Endothelial cell (in vitro differentiated cells): Measurements from ENCODE around the gene MFN1. TPM values are rescaled to one million over a fixed set of nuclear protein-coding genes. Genes with fewer than 3 reads are reported as not detected.

ENCODE experiments used
- DNase-seq: peaks from one replicate; pipeline ENCODE4 v3.0.0; 2021; ENCODE audit warnings: low spot score
- H3K27ac Mint-ChIP-seq: one replicate; pipeline ENCODE4 v1.8.0; 2021; ENCODE audit warnings: mixed read lengths, inconsistent platforms; ENCODE audit not compliant: unreplicated experiment
- H3K27me3 Mint-ChIP-seq: one replicate; pipeline ENCODE4 v1.8.0; 2021; ENCODE audit warnings: mild to moderate bottlenecking, moderate library complexity, mixed read lengths, inconsistent platforms; ENCODE audit not compliant: unreplicated experiment
- H3K36me3 Mint-ChIP-seq: one replicate; pipeline ENCODE4 v1.8.0; 2021; ENCODE audit warnings: mild to moderate bottlenecking, low read depth, mixed read lengths, inconsistent platforms; ENCODE audit not compliant: unreplicated experiment
- H3K4me1 Mint-ChIP-seq: one replicate; pipeline ENCODE4 v1.8.0; 2021; ENCODE audit warnings: mild to moderate bottlenecking, mixed read lengths, inconsistent platforms; ENCODE audit not compliant: unreplicated experiment
- H3K4me3 Mint-ChIP-seq: one replicate; pipeline ENCODE4 v1.8.0; 2021; ENCODE audit warnings: mild to moderate bottlenecking, mixed read lengths, inconsistent platforms; ENCODE audit not compliant: unreplicated experiment
- H3K9me3 Mint-ChIP-seq: one replicate; pipeline ENCODE4 v1.8.0; 2021; ENCODE audit warnings: mixed read lengths, inconsistent platforms; ENCODE audit not compliant: unreplicated experiment
- CTCF ChIP-seq: fragments of 200-600 bp; sonication (generic); IDR thresholded peaks from one replicate; pipeline ENCODE4 v1.5.0; 2021; ENCODE audit warnings: antibody characterized with exemption; ENCODE audit not compliant: unreplicated experiment
- total RNA-seq: library from RNA; stranded (reverse); fragmentation: NEBNext Ultra II Directional; extraction: Animal tissue kit (Norgen Biotek cat#: 25700); gene quantifications from one replicate; pipeline ENCODE4 v1.2.1, GENCODE V29; 2021; ENCODE audit not compliant: unreplicated experiment

MFN1 gene
- total RNA-seq, 1 donor from 2014 or later, result 30.7 TPM

GRCh38 chr3:179336345-179336929, 11.1 kb upstream of the MFN1 start:
- Mint-ChIP-seq H3K27me3 (peaks cover 2% of the 10 kb centered on the region), H3K4me3 (no peak overlapping the region), H3K9me3 (no peaks in the 10 kb centered on the region), H3K27ac (no peak overlapping the region), H3K4me1 (no peaks in the 10 kb centered on the region), H3K36me3 (peaks cover 15% of the 10 kb centered on the region)
- no peak for TF ChIP-seq CTCF
- DNase-seq, result no peak

DNA sequence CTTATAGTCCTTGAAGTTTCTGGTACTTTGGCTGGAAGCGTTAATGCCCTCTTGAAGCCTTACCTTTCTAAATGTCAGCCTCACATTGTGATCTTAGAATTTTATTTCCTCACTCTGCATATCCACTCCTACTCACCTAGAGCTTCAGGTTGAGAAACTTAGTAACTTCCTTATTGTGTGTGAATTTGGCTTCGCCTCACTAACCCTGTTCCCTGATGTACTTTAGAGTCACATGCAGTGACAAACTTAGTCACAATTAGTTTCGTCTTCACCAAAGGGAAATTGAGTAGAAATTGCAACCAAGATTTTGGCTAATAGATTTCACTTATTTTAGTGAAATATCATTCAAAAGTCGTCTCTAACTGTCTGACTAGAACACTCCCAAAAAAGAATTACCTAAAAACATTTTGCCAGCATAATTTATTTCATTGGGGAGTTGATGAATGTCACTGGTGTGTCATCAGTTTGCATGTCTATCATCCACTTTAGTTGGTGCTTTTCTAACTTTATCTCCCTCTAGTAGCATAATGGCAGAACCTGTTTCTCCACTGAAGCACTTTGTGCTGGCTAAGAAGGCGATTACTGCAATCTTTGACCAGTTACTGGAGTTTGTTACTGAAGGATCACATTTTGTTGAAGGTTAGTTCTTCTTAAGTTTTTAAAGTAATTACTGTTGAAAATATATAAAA, 960 bp downstream of the MFN1 start:
- Mint-ChIP-seq H3K36me3 (peaks cover 17% of the 10 kb centered on the region), H3K27me3 (peaks cover 3% of the 10 kb centered on the region), H3K27ac (peak overlapping the region; percentile 77), H3K9me3 (no peaks in the 10 kb centered on the region), H3K4me3 (peak overlapping the region; percentile 98), H3K4me1 (peaks cover 10% of the 10 kb centered on the region)
- TF ChIP-seq CTCF, result no peak
- no peak for DNase-seq

- Mint-ChIP-seq H3K36me3 (peaks cover 47% of the 10 kb centered on the region), H3K27ac (no peak overlapping the region), H3K9me3 (no peaks in the 10 kb centered on the region), H3K4me1 (no peaks in the 10 kb centered on the region), H3K27me3 (no peaks in the 10 kb centered on the region), H3K4me3 (peak overlapping the region; percentile 37)
- no peak for TF ChIP-seq CTCF
- DNase-seq, result no peak
Observed at GRCh38 chr3:179355996-179356395, 8.5 kb downstream of the MFN1 start.

DNA sequence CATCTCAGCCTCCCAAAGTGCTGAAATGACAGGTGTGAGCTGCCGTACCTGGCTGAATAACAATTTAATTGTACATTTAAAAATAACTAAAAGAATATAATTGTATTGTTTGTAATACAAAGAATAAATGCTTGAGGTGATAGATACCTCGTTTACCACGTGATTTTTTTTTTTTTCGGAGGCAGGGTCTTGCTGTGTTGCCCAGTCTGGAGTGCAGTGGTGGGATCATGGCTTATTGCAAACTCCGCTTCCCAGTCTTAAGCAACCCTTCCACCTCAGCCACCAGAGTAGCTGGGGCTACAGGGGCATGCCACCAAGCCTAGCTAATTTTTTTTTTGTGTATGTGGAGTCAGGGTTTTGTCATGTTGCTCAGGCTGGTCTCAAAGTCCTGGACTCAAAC, 15.8 kb downstream of the MFN1 start:
- Mint-ChIP-seq H3K27me3 (no peaks in the 10 kb centered on the region), H3K27ac (no peak overlapping the region), H3K36me3 (peaks cover 18% of the 10 kb centered on the region), H3K4me1 (no peaks in the 10 kb centered on the region), H3K4me3 (no peak overlapping the region), H3K9me3 (no peaks in the 10 kb centered on the region)
- TF ChIP-seq CTCF, result no peak
- no peak for DNase-seq

- no peak for DNase-seq
- no peaks in the 10 kb centered on the region for H3K27me3 Mint-ChIP-seq
- peaks cover 13% of the 10 kb centered on the region for H3K36me3 Mint-ChIP-seq
- no peak overlapping the region for H3K4me3 Mint-ChIP-seq
- no peaks in the 10 kb centered on the region for H3K9me3 Mint-ChIP-seq
- H3K27ac Mint-ChIP-seq, result no peak overlapping the region
- TF ChIP-seq CTCF, result no peak
- no peaks in the 10 kb centered on the region for H3K4me1 Mint-ChIP-seq
Observed at GRCh38 chr3:179369621-179370020, 22.1 kb downstream of the MFN1 start.
